ENCODE data around the gene INF2.

Gene INF2

GRCh38 chr14:104675447-104675846 lies 14.0 kb upstream of the INF2 start:
- DNase-seq = no peak

GRCh38 chr14:104676130-104676693 lies 13.2 kb upstream of the INF2 start:
- DNase-seq = no peak

- DNase-seq = no peak
These were observed 12.5 kb upstream of the INF2 start for GRCh38 chr14:104676694-104677511.

GRCh38 chr14:104677512-104678332 lies 11.7 kb upstream of the INF2 start:
- peak in 37 of 51 donors; percentile 28 to 87 (median 74) for DNase-seq

GRCh38 chr14:104678346-104678745 lies 11.1 kb upstream of the INF2 start:
- DNase-seq = peak in 1 of 51 donors; percentile 65

GRCh38 chr14:104678901-104679705 lies 10.3 kb upstream of the INF2 start:
- peak in 24 of 51 donors; percentile 28 to 84 (median 67) for DNase-seq

GRCh38 chr14:104680056-104680805 lies 9.2 kb upstream of the INF2 start:
- DNase-seq = peak in 13 of 51 donors; percentile 33 to 85 (median 56)

GRCh38 chr14:104680806-104681688 lies 8.4 kb upstream of the INF2 start:
- peak in 41 of 51 donors; percentile 33 to 90 (median 73) for DNase-seq

- DNase-seq = peak in 36 of 51 donors; percentile 34 to 86 (median 67)
These were observed 7.7 kb upstream of the INF2 start for GRCh38 chr14:104681689-104682074.

GRCh38 chr14:104682107-104682593 lies 7.3 kb upstream of the INF2 start:
- no peak for DNase-seq

GRCh38 chr14:104683653-104684448 lies 5.6 kb upstream of the INF2 start:
- DNase-seq = no peak

- no peak for DNase-seq
These were observed 5.0 kb upstream of the INF2 start for GRCh38 chr14:104684449-104684821.

GRCh38 chr14:104685216-104685997 lies 4.0 kb upstream of the INF2 start:
- no peak for DNase-seq

GRCh38 chr14:104685998-104686610 lies 3.3 kb upstream of the INF2 start:
- DNase-seq = no peak

- no peak for DNase-seq
These were observed 2.5 kb upstream of the INF2 start for GRCh38 chr14:104686624-104687517.

Measured in hypothalamus (tissue), 51 donors.